ENCODE data around the gene PKNOX2. TPM values are rescaled to one million over a fixed set of nuclear protein-coding genes. Genes with fewer than 3 reads are reported as not detected.

PKNOX2 gene
- polyA plus RNA-seq, 2 of the 4 experiments (the other 2 are of a cell fraction) = not detected

DNA sequence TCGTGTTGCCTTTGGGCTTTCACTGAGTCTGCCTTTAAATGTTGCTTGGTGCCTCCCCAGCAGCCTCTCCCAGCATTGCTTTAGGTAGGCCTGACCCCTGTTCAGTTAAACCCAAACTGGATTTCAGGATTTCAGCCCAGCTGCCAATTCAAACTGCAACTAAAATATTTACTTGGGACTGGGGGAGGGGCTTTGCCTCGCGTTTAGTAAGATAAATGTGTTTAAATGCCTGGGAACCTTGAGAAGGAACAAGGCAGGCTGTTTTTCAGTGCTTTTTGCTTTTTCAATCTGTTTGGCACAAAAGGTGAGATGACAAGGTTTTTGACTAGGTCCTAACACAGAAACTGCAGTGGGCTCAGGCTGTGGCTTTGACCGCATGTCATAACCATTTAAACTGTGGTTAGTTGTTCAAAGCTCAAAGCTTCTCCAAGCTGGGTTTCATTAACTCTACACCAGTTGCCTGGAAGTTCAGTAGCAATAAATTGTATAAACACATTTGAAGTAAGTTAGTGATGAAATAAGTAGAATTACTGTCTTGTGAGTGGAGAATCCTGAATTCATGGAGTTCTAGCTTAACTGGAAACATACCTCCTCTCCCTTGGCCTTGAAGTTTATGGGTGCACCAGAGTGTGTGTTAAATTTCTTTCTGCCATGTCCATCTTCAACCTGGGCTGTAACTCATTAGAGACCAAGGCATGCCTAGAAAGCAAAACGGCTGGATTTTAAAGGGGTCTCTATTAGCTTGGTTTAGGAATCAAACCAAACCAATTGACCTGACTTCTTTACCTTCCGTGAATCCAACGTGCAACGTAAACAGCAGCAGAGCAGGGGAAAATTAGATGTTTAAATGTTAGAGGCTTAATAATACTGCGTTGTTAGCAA, 3.6 kb downstream of the PKNOX2 start:
- Histone ChIP-seq H3K27ac (no peak overlapping the region), H3K4me1 (no peaks in the 10 kb centered on the region), H3K4me2 (no peak overlapping the region), H3K4me3 (no peak overlapping the region), H3K9me3 (no peaks in the 10 kb centered on the region)
- TF ChIP-seq KDM5A (IDR thresholded peaks at IDR 0.05) = no peak
- TF ChIP-seq EHMT2 (IDR thresholded peaks at IDR 0.05; ENCODE audit: low read depth) = no peak
- no peak for TF ChIP-seq ZSCAN20 (CRISPR knock-in tag; IDR thresholded peaks at IDR 0.05)
- TF ChIP-seq, protein P1, sequence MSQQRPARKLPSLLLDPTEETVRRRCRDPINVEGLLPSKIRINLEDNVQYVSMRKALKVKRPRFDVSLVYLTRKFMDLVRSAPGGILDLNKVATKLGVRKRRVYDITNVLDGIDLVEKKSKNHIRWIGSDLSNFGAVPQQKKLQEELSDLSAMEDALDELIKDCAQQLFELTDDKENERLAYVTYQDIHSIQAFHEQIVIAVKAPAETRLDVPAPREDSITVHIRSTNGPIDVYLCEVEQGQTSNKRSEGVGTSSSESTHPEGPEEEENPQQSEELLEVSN (IDR thresholded peaks at IDR 0.05; ENCODE audit: borderline replicate concordance, low read depth) = no peak
- no peak for TF ChIP-seq HOXB13 (CRISPR knock-in tag; IDR thresholded peaks at IDR 0.05; ENCODE audit: low read depth)
- no peak for TF ChIP-seq GATA3 (IDR thresholded peaks at IDR 0.05; ENCODE audit: borderline replicate concordance)
- TF ChIP-seq, protein P2, sequence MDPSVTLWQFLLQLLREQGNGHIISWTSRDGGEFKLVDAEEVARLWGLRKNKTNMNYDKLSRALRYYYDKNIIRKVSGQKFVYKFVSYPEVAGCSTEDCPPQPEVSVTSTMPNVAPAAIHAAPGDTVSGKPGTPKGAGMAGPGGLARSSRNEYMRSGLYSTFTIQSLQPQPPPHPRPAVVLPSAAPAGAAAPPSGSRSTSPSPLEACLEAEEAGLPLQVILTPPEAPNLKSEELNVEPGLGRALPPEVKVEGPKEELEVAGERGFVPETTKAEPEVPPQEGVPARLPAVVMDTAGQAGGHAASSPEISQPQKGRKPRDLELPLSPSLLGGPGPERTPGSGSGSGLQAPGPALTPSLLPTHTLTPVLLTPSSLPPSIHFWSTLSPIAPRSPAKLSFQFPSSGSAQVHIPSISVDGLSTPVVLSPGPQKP (IDR thresholded peaks at IDR 0.05; ENCODE audit: low read depth, low read length) = no peak
- TF ChIP-seq CEBPB (IDR thresholded peaks at IDR 0.05) = no peak
- TF ChIP-seq, protein P3, sequence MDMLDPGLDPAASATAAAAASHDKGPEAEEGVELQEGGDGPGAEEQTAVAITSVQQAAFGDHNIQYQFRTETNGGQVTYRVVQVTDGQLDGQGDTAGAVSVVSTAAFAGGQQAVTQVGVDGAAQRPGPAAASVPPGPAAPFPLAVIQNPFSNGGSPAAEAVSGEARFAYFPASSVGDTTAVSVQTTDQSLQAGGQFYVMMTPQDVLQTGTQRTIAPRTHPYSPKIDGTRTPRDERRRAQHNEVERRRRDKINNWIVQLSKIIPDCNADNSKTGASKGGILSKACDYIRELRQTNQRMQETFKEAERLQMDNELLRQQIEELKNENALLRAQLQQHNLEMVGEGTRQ (IDR thresholded peaks at IDR 0.05) = no peak
- no peak for TF ChIP-seq JUN (IDR thresholded peaks at IDR 0.05)
- no peak for TF ChIP-seq RCOR1 (IDR thresholded peaks at IDR 0.05; ENCODE audit: low read depth, low read length)
- TF ChIP-seq MAFK (IDR thresholded peaks at IDR 0.05; ENCODE audit: partially characterized antibody) = no peak
- TF ChIP-seq POLR2A (IDR thresholded peaks at IDR 0.05; ENCODE audit: low read length) = no peak
- no peak for TF ChIP-seq ZNF302 (CRISPR knock-in tag; IDR thresholded peaks at IDR 0.05)
- TF ChIP-seq NFE2L2 (conservative IDR thresholded peaks at IDR 0.05; ENCODE audit: low read length) = no peak
- no peak for TF ChIP-seq TFCP2L1 (CRISPR knock-in tag; IDR thresholded peaks at IDR 0.05)
- TF ChIP-seq EP300 (IDR thresholded peaks at IDR 0.05) = no peak
- no peak for TF ChIP-seq CBX8 (IDR thresholded peaks at IDR 0.05)
- TF ChIP-seq ZFP36 (IDR thresholded peaks at IDR 0.05; ENCODE audit: borderline replicate concordance, partially characterized antibody) = no peak
- POLR2A ChIA-PET = no interaction called here
- ATAC-seq (no peak), FAIRE-seq (no peak), DNase-seq (ENCODE audit: low read depth in 1 of 2, low spot score in 1 of 2) (no peak)
- CTCF ChIA-PET = interaction anchor here (0.6 to 2.3 kb wide), 2 partner anchors 26 to 458 kb away, joined by 3 to 5 read pairs; no protein-coding TSS in a partner anchor
- 72% methylated on average over 9 of the region's 9 CpGs for WGBS (ENCODE audit: missing lambda C conversion rate)

GRCh38 chr11:125168918-125169456, 4.4 kb downstream of the PKNOX2 start:
- WGBS (ENCODE audit: missing lambda C conversion rate) = 57% methylated on average over 14 of the region's 14 CpGs
- FAIRE-seq (no peak), ATAC-seq (no peak), DNase-seq (ENCODE audit: low read depth in 1 of 2, low spot score in 1 of 2) (no peak)
- CTCF ChIA-PET = interaction anchor here (2.3 kb wide), 1 partner anchor 27 kb away, joined by 5 read pairs; no protein-coding TSS in a partner anchor
- no peak overlapping the region for H3K27ac ChIP-seq
- H3K4me1 ChIP-seq = no peaks in the 10 kb centered on the region
- H3K4me2 ChIP-seq = no peak overlapping the region
- H3K9me3 ChIP-seq = no peaks in the 10 kb centered on the region
- H3K4me3 ChIP-seq = no peak overlapping the region
- POLR2A ChIA-PET = no interaction called here
- TF ChIP-seq, protein P1 (IDR thresholded peaks at IDR 0.05; ENCODE audit: borderline replicate concordance, low read depth) = no peak
- TF ChIP-seq ZSCAN20 (CRISPR knock-in tag; IDR thresholded peaks at IDR 0.05) = no peak
- no peak for TF ChIP-seq ZFP36 (IDR thresholded peaks at IDR 0.05; ENCODE audit: borderline replicate concordance, partially characterized antibody)
- no peak for TF ChIP-seq RFX5 (IDR thresholded peaks at IDR 0.05)
- TF ChIP-seq EHF (CRISPR knock-in tag; IDR thresholded peaks at IDR 0.05) = no peak
- no peak for TF ChIP-seq SREBF2 (IDR thresholded peaks at IDR 0.05)
- TF ChIP-seq RNF2 (IDR thresholded peaks at IDR 0.05; ENCODE audit: borderline replicate concordance, low read depth) = no peak
- no peak for TF ChIP-seq RARB (CRISPR knock-in tag; IDR thresholded peaks at IDR 0.05)
- TF ChIP-seq MAX (IDR thresholded peaks at IDR 0.05) = no peak
- no peak for TF ChIP-seq MAFK (IDR thresholded peaks at IDR 0.05; ENCODE audit: partially characterized antibody)
- TF ChIP-seq, protein P4, sequence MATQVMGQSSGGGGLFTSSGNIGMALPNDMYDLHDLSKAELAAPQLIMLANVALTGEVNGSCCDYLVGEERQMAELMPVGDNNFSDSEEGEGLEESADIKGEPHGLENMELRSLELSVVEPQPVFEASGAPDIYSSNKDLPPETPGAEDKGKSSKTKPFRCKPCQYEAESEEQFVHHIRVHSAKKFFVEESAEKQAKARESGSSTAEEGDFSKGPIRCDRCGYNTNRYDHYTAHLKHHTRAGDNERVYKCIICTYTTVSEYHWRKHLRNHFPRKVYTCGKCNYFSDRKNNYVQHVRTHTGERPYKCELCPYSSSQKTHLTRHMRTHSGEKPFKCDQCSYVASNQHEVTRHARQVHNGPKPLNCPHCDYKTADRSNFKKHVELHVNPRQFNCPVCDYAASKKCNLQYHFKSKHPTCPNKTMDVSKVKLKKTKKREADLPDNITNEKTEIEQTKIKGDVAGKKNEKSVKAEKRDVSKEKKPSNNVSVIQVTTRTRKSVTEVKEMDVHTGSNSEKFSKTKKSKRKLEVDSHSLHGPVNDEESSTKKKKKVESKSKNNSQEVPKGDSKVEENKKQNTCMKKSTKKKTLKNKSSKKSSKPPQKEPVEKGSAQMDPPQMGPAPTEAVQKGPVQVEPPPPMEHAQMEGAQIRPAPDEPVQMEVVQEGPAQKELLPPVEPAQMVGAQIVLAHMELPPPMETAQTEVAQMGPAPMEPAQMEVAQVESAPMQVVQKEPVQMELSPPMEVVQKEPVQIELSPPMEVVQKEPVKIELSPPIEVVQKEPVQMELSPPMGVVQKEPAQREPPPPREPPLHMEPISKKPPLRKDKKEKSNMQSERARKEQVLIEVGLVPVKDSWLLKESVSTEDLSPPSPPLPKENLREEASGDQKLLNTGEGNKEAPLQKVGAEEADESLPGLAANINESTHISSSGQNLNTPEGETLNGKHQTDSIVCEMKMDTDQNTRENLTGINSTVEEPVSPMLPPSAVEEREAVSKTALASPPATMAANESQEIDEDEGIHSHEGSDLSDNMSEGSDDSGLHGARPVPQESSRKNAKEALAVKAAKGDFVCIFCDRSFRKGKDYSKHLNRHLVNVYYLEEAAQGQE (IDR thresholded peaks at IDR 0.05) = no peak
- TF ChIP-seq TP53 (CRISPR knock-in tag; IDR thresholded peaks at IDR 0.05) = no peak
- TF ChIP-seq CEBPB (IDR thresholded peaks at IDR 0.05) = no peak

Measured in A549 (cell line).